Esophagus mucosa (tissue), 1 donor: Measurements from ENCODE around the gene BTBD16. TPM values are rescaled to one million over a fixed set of nuclear protein-coding genes. Genes with fewer than 3 reads are reported as not detected.

ENCODE experiments used
- ATAC-seq: fragments of 200-7000 bp; cut with Tn5 transposase; one replicate; pipeline ENCODE4 v1.9.1; 2020
- total RNA-seq: library from RNA; stranded (reverse); gene quantifications from one replicate; pipeline ENCODE4 v1.2.4, GENCODE V29; 2023
- donor health status: DM: yes; HTN: yes; CAD: no.

Gene BTBD16
- total RNA-seq: 0.16 TPM

GRCh38 chr10:122271076-122271475 lies at the start of gene BTBD16:
TSS of gene BTBD16 (plus strand) at chr10:122271296. CDS start at chr10:122275082, 3,786 bp downstream.
- no peak for ATAC-seq

GRCh38 chr10:122221958-122222357 lies 49.1 kb upstream of the BTBD16 start:
- no peak for ATAC-seq

GRCh38 chr10:122222638-122223037 lies 48.5 kb upstream of the BTBD16 start:
- no peak for ATAC-seq

- ATAC-seq: no peak
Measured at GRCh38 chr10:122224159-122224558, 46.9 kb upstream of the BTBD16 start.

GRCh38 chr10:122225330-122225729 lies 45.8 kb upstream of the BTBD16 start:
- no peak for ATAC-seq

GRCh38 chr10:122227754-122228153 lies 43.3 kb upstream of the BTBD16 start:
- ATAC-seq: no peak

GRCh38 chr10:122229666-122230065 lies 41.4 kb upstream of the BTBD16 start:
- ATAC-seq: no peak

- ATAC-seq: no peak
Measured at GRCh38 chr10:122230222-122230621, 40.9 kb upstream of the BTBD16 start.

GRCh38 chr10:122232769-122233168 lies 38.3 kb upstream of the BTBD16 start:
- ATAC-seq: no peak

- ATAC-seq: peak; percentile 35
Measured at GRCh38 chr10:122233857-122234348, 37.2 kb upstream of the BTBD16 start.

- ATAC-seq: no peak
Measured at GRCh38 chr10:122234416-122234815, 36.7 kb upstream of the BTBD16 start.

- no peak for ATAC-seq
Measured at GRCh38 chr10:122236690-122237306, 34.3 kb upstream of the BTBD16 start.

GRCh38 chr10:122237331-122237990 lies 33.6 kb upstream of the BTBD16 start:
- no peak for ATAC-seq

GRCh38 chr10:122239578-122240257 lies 31.4 kb upstream of the BTBD16 start:
- no peak for ATAC-seq

GRCh38 chr10:122240401-122240800 lies 30.7 kb upstream of the BTBD16 start:
- no peak for ATAC-seq

GRCh38 chr10:122241836-122242235 lies 29.3 kb upstream of the BTBD16 start:
- no peak for ATAC-seq

GRCh38 chr10:122243550-122243949 lies 27.5 kb upstream of the BTBD16 start:
- ATAC-seq: no peak

GRCh38 chr10:122244001-122244975 lies 26.8 kb upstream of the BTBD16 start:
- ATAC-seq: no peak

- ATAC-seq: no peak
Measured at GRCh38 chr10:122245136-122245535, 26.0 kb upstream of the BTBD16 start.

- no peak for ATAC-seq
Measured at GRCh38 chr10:122245897-122246296, 25.2 kb upstream of the BTBD16 start.

- ATAC-seq: no peak
Measured at GRCh38 chr10:122246830-122247520, 24.1 kb upstream of the BTBD16 start.
